OCI-LY1 (cell line): ENCODE results near the gene POU4F3.

Experiments used
- H2AFZ ChIP-seq: fragments of 200-600 bp; sonication (generic), shearing (Covaris generic); 2 replicates; pipeline ENCODE4 v1.6.0; 2014; ENCODE audit warnings: antibody characterized with exemption, mild to moderate bottlenecking, low read length
- H3F3A ChIP-seq: fragments of 200-600 bp; sonication (generic), shearing (Covaris generic); 2 replicates; pipeline ENCODE4 v1.6.0; 2014; ENCODE audit warnings: mild to moderate bottlenecking, antibody characterized with exemption, low read length, moderate library complexity; ENCODE audit not compliant: insufficient read depth
- H3K27ac ChIP-seq: fragments of 200-600 bp; sonication (generic); 2 replicates; pipeline ENCODE4 v1.5.1; 2014; ENCODE audit warnings: low read length, mixed run types, mild to moderate bottlenecking, low read depth; ENCODE audit not compliant: poor library complexity, severe bottlenecking
- H3K27me3 ChIP-seq: fragments of 200-600 bp; sonication (generic); 2 replicates; pipeline ENCODE4 v1.6.0; 2014; ENCODE audit warnings: antibody characterized with exemption, mild to moderate bottlenecking, low read length, moderate library complexity; ENCODE audit not compliant: insufficient read depth
- H3K36me3 ChIP-seq: fragments of 200-600 bp; sonication (generic); 2 replicates; pipeline ENCODE4 v1.6.1; 2014; ENCODE audit warnings: mild to moderate bottlenecking, antibody characterized with exemption, low read length, moderate library complexity, mixed read lengths; ENCODE audit not compliant: insufficient read depth
- H3K4me1 ChIP-seq: fragments of 200-600 bp; sonication (generic); 2 replicates; pipeline ENCODE4 v1.5.1; 2014; ENCODE audit warnings: mild to moderate bottlenecking, low read length, moderate library complexity; ENCODE audit not compliant: insufficient read depth, severe bottlenecking
- H3K4me2 ChIP-seq: fragments of 200-600 bp; sonication (generic), shearing (Covaris generic); 2 replicates; pipeline ENCODE4 v1.6.1; 2014; ENCODE audit warnings: low read length
- H3K4me3 ChIP-seq: fragments of 200-600 bp; sonication (generic); 2 replicates; pipeline ENCODE4 v1.5.1; 2014; ENCODE audit warnings: low read length, low read depth, mild to moderate bottlenecking, mixed read lengths; ENCODE audit not compliant: poor library complexity, severe bottlenecking
- H3K79me2 ChIP-seq: fragments of 200-600 bp; shearing (Covaris generic); 2 replicates; pipeline ENCODE4 v1.6.1; 2016; ENCODE audit warnings: mixed run types, low read length, mixed read lengths; ENCODE audit not compliant: insufficient read depth
- H3K9ac ChIP-seq: fragments of 200-600 bp; sonication (generic), shearing (Covaris generic); 2 replicates; pipeline ENCODE4 v1.6.1; 2014; ENCODE audit warnings: mild to moderate bottlenecking, low read length, mixed read lengths
- H3K9me2 ChIP-seq: fragments of 200-600 bp; sonication (generic), shearing (Covaris generic); 2 replicates; pipeline ENCODE4 v1.6.1; 2014; ENCODE audit warnings: low read depth, mild to moderate bottlenecking, low read length, mixed read lengths
- H3K9me3 ChIP-seq: fragments of 200-600 bp; shearing (Covaris generic); 2 replicates; pipeline ENCODE4 v1.6.1; 2014; ENCODE audit warnings: low read length, mixed read lengths
- H4K20me1 ChIP-seq: fragments of 200-600 bp; sonication (generic), shearing (Covaris generic); 2 replicates; pipeline ENCODE4 v1.6.0; 2016; ENCODE audit warnings: mild to moderate bottlenecking, low read length; ENCODE audit not compliant: insufficient read depth
- EZH2 ChIP-seq: fragments of 200-600 bp; sonication (generic), shearing (Covaris generic); IDR thresholded peaks from 2 replicates; pipeline ENCODE4 v1.8.0; 2017; ENCODE audit warnings: borderline replicate concordance, mixed run types, mild to moderate bottlenecking, antibody characterized with exemption, low read length, moderate library complexity, mixed read lengths
- TF ChIP-seq, protein P1 (sequence below): fragments of 200-600 bp; sonication (generic), shearing (Covaris generic); IDR thresholded peaks from 2 replicates; pipeline ENCODE4 v1.5.1; 2017; ENCODE audit warnings: mild to moderate bottlenecking, antibody characterized with exemption, low read length, moderate library complexity, mixed read lengths

POU4F3 gene

DNA sequence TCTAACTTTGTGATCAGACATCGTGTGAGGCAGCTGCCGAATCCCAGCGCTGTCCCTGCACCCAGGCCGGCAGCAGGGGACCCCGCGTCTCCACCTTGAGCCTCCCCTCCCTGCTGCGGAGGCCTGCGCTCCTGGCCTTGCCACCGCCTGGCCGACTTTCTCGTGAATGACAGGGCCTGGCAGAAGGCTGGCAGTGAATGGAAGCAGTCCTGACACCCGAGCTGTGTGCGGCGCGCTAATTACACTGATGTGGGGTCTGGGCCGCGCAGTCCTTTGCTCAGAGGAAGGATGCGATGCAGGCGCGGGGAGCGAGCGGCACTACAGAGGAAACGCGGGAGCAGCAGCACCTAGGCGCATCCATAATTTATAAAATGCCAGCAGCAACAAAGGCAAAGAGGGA, 40.3 kb downstream of the POU4F3 start:
- no peak overlapping the region for H3K4me2 ChIP-seq
- no peaks in the 10 kb centered on the region for H3F3A ChIP-seq

DNA sequence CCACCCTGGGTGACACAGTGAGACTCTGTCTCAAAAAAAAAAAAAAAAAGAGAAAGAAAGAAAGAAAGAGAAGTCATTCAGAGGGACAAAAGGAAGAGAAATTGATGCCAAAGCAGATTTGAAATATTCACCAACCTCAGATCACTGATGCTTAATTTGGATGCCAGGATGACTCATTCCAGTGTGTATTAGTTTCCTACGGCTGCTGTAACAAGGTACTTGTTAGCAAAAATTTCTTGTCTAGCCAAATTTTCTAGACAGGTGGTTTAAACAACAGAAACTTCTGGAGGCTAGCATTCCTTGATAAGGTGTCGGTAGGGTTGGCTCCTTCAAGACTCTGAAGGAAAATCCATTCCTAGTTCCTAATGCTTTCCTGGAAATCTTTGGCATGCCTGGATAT, 42.1 kb downstream of the POU4F3 start:
- H3K27me3 ChIP-seq = 0 out of 2 replicates have a peak, but pooled peaks cover 5% of the 10 kb centered on the region

More for the DNA sequence above, 40.3 kb downstream of the POU4F3 start:
- Histone ChIP-seq H3K79me2 (no peaks in the 10 kb centered on the region), H3K4me1 (no peaks in the 10 kb centered on the region), H3K27me3 (0 out of 2 replicates have a peak, but pooled peaks cover 5% of the 10 kb centered on the region), H3K36me3 (no peaks in the 10 kb centered on the region), H2AFZ (no peak overlapping the region), H3K9ac (no peak overlapping the region), H4K20me1 (no peaks in the 10 kb centered on the region), H3K9me3 (no peaks in the 10 kb centered on the region), H3K27ac (no peak overlapping the region), H3K4me3 (no peak overlapping the region), H3K9me2 (no peaks in the 10 kb centered on the region)
- TF ChIP-seq, protein P1, sequence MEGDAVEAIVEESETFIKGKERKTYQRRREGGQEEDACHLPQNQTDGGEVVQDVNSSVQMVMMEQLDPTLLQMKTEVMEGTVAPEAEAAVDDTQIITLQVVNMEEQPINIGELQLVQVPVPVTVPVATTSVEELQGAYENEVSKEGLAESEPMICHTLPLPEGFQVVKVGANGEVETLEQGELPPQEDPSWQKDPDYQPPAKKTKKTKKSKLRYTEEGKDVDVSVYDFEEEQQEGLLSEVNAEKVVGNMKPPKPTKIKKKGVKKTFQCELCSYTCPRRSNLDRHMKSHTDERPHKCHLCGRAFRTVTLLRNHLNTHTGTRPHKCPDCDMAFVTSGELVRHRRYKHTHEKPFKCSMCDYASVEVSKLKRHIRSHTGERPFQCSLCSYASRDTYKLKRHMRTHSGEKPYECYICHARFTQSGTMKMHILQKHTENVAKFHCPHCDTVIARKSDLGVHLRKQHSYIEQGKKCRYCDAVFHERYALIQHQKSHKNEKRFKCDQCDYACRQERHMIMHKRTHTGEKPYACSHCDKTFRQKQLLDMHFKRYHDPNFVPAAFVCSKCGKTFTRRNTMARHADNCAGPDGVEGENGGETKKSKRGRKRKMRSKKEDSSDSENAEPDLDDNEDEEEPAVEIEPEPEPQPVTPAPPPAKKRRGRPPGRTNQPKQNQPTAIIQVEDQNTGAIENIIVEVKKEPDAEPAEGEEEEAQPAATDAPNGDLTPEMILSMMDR = no peak
- TF ChIP-seq EZH2 = no peak

DNA sequence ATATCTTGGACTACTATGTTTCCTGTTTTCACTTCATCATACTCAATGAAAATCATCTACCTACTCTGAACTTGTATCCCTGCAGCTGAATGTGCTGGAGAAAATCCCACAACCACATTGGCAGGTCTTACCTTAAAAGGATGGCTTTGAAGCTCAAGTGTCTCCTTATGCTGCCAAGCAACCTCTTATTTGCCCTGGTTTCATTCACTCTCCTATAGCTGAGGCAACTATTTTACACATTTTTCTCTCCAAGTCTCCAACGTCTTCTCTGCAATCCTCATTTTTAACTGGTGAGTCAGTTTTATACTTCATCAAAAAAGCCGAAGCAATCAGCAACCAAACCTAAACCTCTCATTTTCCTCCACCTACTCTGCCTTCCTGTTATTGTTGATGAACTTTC, 49.7 kb downstream of the POU4F3 start:
- TF ChIP-seq, protein P1 = no peak
- TF ChIP-seq EZH2 = no peak
- no peaks in the 10 kb centered on the region for H4K20me1 ChIP-seq
- H3K36me3 ChIP-seq = no peaks in the 10 kb centered on the region
- H3K27me3 ChIP-seq = no peaks in the 10 kb centered on the region
- no peak overlapping the region for H3K27ac ChIP-seq
- H3K4me2 ChIP-seq = no peak overlapping the region
- H3F3A ChIP-seq = no peaks in the 10 kb centered on the region
- no peak overlapping the region for H3K4me3 ChIP-seq
- H3K9me2 ChIP-seq = no peaks in the 10 kb centered on the region
- H2AFZ ChIP-seq = no peak overlapping the region
- no peaks in the 10 kb centered on the region for H3K4me1 ChIP-seq
- H3K9me3 ChIP-seq = no peaks in the 10 kb centered on the region
- H3K79me2 ChIP-seq = no peaks in the 10 kb centered on the region
- no peak overlapping the region for H3K9ac ChIP-seq

More for the DNA sequence above, 42.1 kb downstream of the POU4F3 start:
- Histone ChIP-seq H3K4me3 (no peak overlapping the region), H3K27ac (no peak overlapping the region), H3K9ac (no peak overlapping the region), H4K20me1 (no peaks in the 10 kb centered on the region), H3K36me3 (no peaks in the 10 kb centered on the region), H3K79me2 (no peaks in the 10 kb centered on the region), H3K4me2 (no peak overlapping the region), H3F3A (no peaks in the 10 kb centered on the region), H3K4me1 (no peaks in the 10 kb centered on the region), H3K9me3 (no peaks in the 10 kb centered on the region), H3K9me2 (no peaks in the 10 kb centered on the region), H2AFZ (no peak overlapping the region)
- TF ChIP-seq, protein P1 = no peak
- no peak for TF ChIP-seq EZH2
